Chondrocyte (in vitro differentiated cells): Measurements from ENCODE around the gene ZC2HC1C. TPM values are rescaled to one million over a fixed set of nuclear protein-coding genes. Genes with fewer than 3 reads are reported as not detected.

Experiments
- DNase-seq: peaks from one replicate; pipeline ENCODE4 v3.0.0; 2021; ENCODE audit warnings: mixed read lengths, low spot score
- H3K27ac Mint-ChIP-seq: one replicate; pipeline ENCODE4 v1.8.0; 2021; ENCODE audit warnings: mild to moderate bottlenecking, moderate library complexity, mixed read lengths; ENCODE audit not compliant: unreplicated experiment
- H3K27me3 Mint-ChIP-seq: 2 replicates; pipeline ENCODE4 v1.8.0; 2021; ENCODE audit warnings: low read depth, mixed read lengths
- H3K36me3 Mint-ChIP-seq: 2 replicates; pipeline ENCODE4 v1.8.0; 2021; ENCODE audit warnings: low read depth, mixed read lengths
- H3K4me1 Mint-ChIP-seq: 2 replicates; pipeline ENCODE4 v1.8.0; 2021; ENCODE audit warnings: low read depth, mild to moderate bottlenecking, mixed read lengths
- H3K4me3 Mint-ChIP-seq: one replicate; pipeline ENCODE4 v1.8.0; 2021; ENCODE audit warnings: mild to moderate bottlenecking, moderate library complexity, mixed read lengths; ENCODE audit not compliant: unreplicated experiment
- H3K9me3 Mint-ChIP-seq: 2 replicates; pipeline ENCODE4 v1.8.0; 2021; ENCODE audit warnings: low read depth, mixed read lengths
- total RNA-seq: library from RNA; stranded (reverse); gene quantifications from 3 replicates; pipeline ENCODE4 v1.2.1, GENCODE V29; 2021
- TF ChIP-seq, protein P1 (sequence below): fragments of 200-600 bp; sonication (generic); IDR thresholded peaks from 2 replicates; pipeline ENCODE4 v1.5.0; 2021; ENCODE audit warnings: antibody characterized with exemption, mild to moderate bottlenecking, moderate library complexity

The ZC2HC1C gene
- total RNA-seq, 1 donor from 2014 or later, result 0.62 TPM

DNA sequence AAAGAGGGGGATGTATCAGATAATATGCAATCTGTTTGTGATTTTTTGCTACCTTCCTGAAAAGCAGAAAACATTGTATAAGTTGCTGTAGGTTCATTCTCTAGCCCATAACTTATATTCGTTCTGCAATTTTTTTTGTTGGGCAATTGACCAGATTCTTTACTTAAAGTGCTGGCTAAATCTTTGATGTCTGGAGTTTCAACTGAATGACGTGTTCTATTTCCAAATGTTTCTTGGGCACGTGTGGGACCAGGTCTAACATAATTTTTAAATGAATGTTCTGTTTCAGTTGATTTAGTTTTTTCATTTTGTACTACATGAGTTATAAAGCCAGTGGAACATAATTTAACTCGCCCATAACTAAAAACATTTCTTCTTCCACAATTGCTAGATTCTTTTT lies 21.9 kb upstream of the ZC2HC1C start:
- Mint-ChIP-seq H3K36me3 (no peaks in the 10 kb centered on the region), H3K4me1 (peaks cover 33% of the 10 kb centered on the region), H3K27me3 (no peaks in the 10 kb centered on the region), H3K4me3 (no peak overlapping the region), H3K9me3 (no peaks in the 10 kb centered on the region), H3K27ac (no peak overlapping the region)
- no peak for DNase-seq
- TF ChIP-seq, protein P1, sequence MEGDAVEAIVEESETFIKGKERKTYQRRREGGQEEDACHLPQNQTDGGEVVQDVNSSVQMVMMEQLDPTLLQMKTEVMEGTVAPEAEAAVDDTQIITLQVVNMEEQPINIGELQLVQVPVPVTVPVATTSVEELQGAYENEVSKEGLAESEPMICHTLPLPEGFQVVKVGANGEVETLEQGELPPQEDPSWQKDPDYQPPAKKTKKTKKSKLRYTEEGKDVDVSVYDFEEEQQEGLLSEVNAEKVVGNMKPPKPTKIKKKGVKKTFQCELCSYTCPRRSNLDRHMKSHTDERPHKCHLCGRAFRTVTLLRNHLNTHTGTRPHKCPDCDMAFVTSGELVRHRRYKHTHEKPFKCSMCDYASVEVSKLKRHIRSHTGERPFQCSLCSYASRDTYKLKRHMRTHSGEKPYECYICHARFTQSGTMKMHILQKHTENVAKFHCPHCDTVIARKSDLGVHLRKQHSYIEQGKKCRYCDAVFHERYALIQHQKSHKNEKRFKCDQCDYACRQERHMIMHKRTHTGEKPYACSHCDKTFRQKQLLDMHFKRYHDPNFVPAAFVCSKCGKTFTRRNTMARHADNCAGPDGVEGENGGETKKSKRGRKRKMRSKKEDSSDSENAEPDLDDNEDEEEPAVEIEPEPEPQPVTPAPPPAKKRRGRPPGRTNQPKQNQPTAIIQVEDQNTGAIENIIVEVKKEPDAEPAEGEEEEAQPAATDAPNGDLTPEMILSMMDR, result no peak

DNA sequence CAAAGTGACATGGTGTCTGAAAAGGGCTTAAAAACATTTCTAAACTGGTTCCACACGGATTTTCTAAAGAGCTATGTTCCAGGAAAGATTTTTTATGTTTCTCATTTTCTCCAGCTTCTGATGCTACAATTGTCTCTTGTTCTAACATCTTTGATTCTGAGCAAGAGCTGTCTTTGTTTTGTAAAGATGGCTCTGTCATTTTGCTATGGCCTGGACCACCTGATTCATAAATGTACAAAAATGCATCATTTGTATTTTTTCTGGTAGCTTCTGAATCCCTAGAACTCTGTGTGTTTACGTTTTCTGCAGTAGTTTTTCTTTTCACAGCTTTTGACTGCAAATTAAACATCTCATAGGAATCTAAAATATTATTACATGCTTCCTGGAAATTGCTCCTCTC lies 21.3 kb upstream of the ZC2HC1C start:
- H3K36me3 Mint-ChIP-seq, result no peaks in the 10 kb centered on the region
- no peak overlapping the region for H3K27ac Mint-ChIP-seq
- TF ChIP-seq, protein P1, result no peak
- H3K9me3 Mint-ChIP-seq, result no peaks in the 10 kb centered on the region
- no peaks in the 10 kb centered on the region for H3K27me3 Mint-ChIP-seq
- no peak overlapping the region for H3K4me3 Mint-ChIP-seq
- no peak for DNase-seq
- peaks cover 33% of the 10 kb centered on the region for H3K4me1 Mint-ChIP-seq

DNA sequence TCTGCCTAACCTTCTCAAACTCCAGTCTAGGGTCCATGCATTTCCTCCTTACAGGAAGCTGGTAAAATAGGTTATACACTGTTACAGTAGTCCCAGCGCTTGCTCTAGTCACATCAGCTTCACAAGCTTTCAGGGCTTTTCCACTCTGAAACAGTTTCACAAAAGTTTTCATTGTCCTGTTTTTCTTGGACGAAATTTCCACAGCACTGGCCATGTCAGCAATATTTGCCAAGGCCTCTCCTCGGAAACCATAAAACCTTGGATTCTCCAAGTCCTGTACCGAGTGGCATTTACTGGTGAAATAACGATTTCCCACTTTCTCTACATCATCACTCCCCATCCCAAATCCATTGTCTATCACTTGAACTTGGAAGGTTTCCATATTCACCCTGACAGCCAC lies 20.3 kb upstream of the ZC2HC1C start:
- H3K27me3 Mint-ChIP-seq, result no peaks in the 10 kb centered on the region
- H3K4me3 Mint-ChIP-seq, result no peak overlapping the region
- DNase-seq, result no peak
- no peak overlapping the region for H3K27ac Mint-ChIP-seq
- no peaks in the 10 kb centered on the region for H3K36me3 Mint-ChIP-seq
- peaks cover 31% of the 10 kb centered on the region for H3K4me1 Mint-ChIP-seq
- H3K9me3 Mint-ChIP-seq, result no peaks in the 10 kb centered on the region
- TF ChIP-seq, protein P1, result no peak

DNA sequence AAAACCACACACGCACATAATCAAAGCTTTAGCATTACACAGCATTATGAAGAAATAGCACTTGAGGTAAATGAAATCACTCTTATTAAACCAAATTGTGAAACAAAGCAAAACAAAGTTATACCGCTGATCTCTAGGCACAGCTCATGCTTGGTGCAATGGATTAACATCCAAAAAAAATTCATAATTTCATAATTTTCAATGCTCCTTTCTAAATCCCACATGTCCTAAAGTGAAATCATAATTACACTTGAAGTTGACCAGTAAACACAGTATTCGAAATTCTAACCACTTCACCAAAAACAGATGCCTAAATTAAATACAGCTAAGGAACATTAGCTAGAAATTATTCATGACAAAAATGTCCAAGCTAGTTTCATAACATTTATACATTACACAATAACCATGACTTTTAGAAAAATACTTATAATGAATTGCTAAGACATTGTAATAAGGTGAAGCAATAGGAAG lies 19.7 kb upstream of the ZC2HC1C start:
- peaks cover 25% of the 10 kb centered on the region for H3K4me1 Mint-ChIP-seq
- no peaks in the 10 kb centered on the region for H3K36me3 Mint-ChIP-seq
- H3K4me3 Mint-ChIP-seq, result no peak overlapping the region
- no peaks in the 10 kb centered on the region for H3K9me3 Mint-ChIP-seq
- H3K27me3 Mint-ChIP-seq, result no peaks in the 10 kb centered on the region
- H3K27ac Mint-ChIP-seq, result no peak overlapping the region
- TF ChIP-seq, protein P1, result no peak
- no peak for DNase-seq

DNA sequence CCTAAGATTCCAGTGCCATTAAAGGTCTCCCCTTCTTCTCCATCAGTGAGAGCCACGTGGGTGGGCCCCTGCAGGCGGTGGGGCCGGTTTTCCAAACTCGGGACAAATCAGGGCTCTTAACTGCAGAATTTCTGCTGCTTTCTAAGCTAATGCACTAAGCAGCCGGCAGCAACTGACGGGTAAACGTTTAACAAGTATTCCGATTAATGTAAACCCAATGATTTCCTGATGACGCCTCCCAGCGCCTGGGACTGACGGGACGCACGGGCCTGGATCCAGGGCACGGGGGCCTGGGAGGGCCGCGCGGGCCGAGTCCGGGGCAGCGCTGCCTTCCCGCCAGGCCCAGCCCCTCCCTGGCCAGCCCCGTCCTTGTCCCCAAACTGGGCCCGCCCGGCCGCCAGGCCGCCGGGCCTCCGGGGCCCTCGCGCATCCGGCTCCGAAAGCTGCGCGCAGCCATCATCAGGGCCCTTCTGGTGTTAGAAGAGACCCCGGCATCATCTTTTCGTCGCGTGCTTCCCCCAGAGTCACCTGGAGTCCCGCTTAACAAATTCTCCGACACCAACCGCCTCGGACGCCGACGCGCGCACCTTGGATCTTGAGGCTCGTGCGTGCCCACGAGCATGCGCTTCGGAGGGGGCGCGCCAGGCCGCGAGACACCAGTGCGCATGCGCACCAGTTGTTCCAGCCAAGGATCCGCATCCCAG lies 18.4 kb upstream of the ZC2HC1C start, which contains the start of gene MLH3:
MLH3 (minus strand) TSS at position 616 of the 704 bp plus-strand sequence. CDS start 1,812 bp downstream, outside the sequence.
- H3K9me3 Mint-ChIP-seq, result no peaks in the 10 kb centered on the region
- H3K27ac Mint-ChIP-seq, result peak within 1 kb of the TSS; percentile 96
- peaks cover 18% of the 10 kb centered on the region for H3K4me1 Mint-ChIP-seq
- H3K36me3 Mint-ChIP-seq, result no peaks in the 10 kb centered on the region
- DNase-seq, result no peak
- TF ChIP-seq, protein P1, result peak; percentile 34
- H3K4me3 Mint-ChIP-seq, result peak within 1 kb of the TSS; percentile 91
- no peaks in the 10 kb centered on the region for H3K27me3 Mint-ChIP-seq
